Left forelimb (tissue), 1 donor: ENCODE results near the gene ARHGEF17.

Source experiments
- DNase-seq: peaks from one replicate; pipeline ENCODE4 v3.0.0-alpha.2; 2018; ENCODE audit warnings: low spot score

The ARHGEF17 gene

DNA sequence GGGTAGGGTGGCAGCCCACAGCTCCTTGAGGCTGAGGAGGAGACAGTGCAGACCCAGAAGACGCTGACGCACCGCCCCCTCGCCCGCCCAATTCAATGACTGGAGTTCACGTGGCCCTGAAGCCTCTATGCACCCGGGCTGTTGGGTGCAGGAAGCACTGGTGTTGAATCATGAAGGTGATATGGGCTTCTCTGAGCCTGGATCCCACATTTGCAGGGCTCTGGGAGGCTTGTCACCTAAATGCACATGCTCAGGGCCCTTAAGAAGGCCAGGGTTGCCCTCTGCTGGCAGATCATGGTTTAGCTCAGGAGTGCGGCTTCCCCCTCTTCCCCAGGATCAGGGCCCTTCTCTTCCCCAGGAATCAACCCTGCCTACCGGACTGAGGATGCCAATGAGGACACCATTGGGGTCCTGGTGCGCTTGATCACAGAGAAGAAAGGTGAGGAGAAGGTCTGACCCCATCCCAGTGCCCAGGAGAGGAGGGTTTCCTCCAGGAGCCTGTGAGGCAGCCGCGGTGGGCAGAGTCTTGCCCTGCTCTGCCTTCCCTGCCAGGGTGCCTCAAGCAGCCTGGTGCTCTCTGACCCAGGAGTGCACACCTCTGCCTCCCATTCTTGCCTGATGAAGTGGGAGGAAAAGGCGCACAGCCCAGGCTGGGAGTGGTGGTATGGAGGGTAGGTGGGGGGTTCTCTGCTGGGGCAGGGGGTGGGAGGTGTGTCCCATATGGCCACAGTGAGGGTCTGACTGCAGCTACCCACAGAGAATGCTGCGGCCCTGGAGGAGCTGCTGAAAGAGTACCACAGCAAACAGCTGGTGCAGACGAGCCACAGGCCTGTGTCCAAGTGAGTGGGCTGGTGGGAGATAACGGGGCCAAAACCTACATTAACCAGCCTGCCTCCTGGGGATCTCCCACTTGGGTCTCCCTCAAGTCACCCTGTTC is 85.7 kb downstream of the ARHGEF17 start:
- DNase-seq = peak; percentile 82

DNA sequence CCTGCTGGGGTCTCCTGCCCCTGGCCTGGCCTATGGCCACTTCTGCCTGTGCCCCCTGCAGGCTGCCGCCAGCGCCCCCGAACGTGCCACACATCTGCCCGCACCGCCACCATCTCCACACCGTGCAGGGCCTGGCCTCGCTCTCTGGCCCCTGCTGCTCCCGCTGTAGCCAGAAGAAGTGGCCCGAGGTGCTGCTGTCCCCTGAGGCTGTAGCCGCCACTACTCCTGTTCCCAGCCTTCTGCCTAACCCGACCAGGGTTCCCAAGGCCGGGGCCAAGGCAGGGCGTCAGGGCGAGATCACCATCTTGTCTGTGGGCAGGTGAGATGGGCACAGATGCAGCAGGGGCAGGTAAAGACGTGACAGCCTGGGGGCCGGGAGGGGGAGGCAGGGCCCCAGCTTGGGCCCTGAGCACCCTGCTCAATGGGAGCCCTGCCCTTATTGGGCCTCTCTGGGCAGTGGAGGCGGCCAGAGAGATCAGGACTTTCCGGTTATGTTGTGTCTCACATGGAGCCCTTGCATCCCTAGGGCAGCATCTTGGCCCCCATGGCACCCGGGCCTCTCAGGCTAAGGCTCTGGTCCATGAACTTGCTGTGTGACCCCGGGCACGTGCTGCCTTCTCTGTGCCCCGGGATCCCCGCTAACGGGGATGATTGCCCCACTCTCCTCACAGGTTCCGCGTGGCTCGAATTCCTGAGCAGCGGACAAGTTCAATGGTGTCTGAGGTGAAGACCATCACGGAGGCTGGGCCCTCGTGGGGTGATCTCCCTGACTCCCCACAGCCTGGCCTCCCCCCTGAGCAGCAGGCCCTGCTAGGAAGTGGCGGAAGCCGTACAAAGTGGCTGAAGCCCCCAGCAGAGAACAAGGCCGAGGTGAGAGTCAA is 86.6 kb downstream of the ARHGEF17 start:
- no peak for DNase-seq

DNA sequence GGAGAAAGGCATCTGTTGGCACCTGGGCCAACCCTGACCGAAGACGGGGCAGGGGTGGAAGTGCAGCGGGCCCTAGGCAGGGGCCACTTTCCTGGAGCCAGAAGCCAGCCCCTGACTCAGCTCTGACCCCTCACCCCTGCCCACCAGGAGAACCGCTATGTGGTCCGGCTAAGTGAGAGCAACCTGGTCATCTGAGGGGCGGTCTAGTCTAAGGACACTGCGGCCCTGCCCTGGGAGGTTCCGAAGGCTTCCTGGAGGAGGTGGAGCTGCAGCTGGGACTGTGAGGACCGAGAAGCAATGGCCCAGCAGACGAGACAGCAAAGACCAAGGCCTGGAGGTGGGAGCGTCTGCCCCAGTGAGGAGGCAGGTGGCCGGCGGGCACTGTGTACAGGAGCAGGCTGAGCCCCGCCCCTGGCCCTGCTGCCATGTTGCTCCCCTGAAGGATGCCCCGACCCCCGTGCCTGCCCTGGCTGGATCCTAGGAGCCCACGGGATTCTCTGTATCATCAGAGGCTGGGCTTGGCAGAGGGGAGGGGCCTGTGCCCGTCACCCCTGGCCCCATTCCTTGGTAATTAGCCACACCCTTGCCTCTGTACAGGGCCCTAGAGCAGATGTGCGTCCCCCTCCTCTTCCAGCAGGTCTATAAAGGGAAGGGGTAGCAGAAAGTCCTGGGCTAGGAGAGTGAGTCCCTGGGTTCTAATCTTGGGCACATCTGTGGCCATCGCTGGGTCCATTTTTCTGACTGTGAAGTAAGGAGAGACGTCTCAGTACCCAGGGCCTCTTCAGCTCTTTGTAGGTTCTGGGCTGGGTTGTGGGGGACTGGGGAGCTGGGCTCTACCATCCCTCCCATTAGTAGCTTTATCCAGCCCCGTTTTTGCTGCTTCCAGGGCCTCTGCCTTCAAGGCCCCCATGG is 87.5 kb downstream of the ARHGEF17 start:
- DNase-seq = no peak

DNA sequence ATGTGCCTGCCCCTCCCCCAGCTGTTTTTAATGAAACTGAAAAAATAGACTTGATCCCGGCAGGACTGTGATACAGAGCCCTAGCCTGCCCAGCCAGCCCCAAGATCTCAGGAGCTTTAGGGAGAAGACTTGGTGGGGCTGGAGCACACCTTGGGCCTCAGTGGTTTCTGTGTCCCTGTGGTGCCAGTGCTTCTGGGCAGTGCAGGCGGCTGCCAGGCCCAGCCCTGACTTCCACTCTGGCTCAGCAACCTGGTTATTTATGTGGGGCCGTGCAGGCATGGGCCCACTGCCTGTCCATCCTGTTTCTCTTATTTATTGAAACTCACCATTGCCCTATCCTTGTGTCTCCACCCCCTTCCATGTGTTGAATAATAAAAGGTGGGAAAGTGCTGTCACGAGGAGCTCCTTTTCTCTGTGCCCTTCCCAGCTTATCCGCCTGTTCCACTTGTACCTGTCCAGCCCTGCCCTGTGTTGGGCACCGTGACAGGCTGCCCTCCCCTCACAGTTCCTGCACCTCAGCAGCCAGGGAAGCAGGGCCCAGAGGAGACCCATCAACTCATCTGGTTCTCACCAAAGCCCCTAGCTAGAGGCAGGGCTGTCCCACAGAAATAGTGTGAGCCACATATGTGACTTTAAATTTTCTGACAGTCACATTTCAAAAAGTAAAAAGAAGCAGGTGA is 88.3 kb downstream of the ARHGEF17 start:
- DNase-seq = no peak

DNA sequence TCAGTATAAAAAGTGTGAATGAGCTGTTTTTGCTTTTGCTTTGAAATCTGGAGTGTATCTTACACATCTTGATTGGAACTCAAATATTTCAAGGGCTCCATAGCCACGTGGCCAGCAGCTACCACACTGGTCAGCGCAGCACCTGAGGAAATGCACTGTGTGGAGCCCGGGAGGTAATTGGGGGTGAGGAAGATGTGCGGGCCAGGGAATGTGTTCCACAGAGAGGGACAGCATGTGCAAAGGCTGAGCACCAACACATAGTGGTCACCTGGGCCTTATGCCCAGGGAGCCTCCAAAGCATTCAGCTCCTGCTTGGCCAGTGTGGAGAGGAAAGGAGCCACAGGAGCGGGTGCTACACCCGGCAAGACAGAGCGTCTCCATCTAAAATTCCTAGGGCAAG is 88.9 kb downstream of the ARHGEF17 start:
- DNase-seq = no peak

DNA sequence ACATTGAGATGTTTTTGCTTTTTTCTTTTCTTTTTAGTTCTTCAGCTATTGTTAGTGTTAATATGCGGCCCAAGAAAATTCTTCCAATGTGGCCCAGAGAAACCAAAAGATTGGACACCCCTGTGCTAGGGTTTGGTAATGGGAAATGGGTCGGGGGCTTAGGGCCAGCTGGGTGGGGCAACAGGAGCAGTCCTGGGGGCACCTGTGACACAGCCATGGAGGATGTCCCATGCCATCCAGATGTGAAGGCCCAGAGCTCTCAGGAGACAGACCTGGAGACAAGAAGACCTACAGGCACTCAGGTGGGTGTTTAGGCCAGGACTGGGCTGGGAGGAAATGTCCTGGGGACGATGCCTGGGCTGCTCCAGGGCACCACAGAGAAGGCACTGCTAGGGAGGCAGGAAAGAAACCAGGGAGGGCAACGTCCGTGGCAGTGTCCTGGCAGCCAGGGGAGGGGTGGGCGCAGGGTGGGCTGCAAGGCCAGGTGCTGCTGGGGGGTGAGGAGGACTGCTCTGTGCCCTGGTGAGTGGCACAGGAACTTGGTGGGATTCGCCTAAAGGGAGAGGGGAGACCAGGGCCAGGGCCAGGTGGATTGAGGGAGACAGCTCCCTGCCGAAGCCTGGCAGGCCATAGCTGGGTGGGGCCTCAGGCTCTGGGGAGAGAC is 89.5 kb downstream of the ARHGEF17 start:
- no peak for DNase-seq

DNA sequence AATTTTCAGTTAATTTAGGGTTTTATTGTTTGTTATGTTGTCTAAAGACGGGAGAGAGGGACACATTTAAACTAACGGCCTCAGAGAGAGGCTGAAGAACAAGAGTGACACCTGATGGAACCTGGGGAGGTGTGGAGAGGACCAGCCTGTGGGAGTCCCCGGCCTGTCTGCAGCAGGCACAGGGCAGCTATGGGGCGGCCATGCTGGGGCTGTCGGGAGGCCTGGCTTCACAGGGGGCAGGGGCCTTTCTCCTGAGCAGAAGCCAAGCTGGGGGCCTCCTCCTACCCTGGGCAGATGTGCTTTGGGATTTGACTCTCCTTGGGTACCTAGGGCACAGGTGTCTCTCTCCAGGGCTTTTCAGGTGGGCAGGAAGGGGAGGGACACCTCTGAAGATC is 90.1 kb downstream of the ARHGEF17 start:
- no peak for DNase-seq

DNA sequence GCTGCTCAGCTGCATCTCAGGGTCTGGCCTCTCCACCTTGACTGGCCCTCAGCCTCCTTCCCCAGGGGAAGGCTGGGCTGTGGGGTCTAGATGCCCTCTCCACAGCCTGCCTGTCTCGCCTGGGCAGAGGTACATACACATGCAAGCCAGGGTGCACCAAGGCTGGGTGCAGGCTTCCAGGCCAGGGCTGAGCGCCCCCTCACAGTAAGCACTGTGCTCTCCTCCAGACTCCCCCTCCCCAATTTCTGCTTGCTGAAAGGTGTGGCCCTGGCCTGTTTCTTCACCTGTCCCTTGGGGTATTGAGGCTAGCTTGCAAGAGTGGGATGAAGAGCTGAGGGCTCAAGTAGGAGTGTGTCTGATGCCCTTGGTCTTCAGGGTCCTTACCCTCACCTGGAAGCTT is 90.6 kb downstream of the ARHGEF17 start:
- DNase-seq = no peak

DNA sequence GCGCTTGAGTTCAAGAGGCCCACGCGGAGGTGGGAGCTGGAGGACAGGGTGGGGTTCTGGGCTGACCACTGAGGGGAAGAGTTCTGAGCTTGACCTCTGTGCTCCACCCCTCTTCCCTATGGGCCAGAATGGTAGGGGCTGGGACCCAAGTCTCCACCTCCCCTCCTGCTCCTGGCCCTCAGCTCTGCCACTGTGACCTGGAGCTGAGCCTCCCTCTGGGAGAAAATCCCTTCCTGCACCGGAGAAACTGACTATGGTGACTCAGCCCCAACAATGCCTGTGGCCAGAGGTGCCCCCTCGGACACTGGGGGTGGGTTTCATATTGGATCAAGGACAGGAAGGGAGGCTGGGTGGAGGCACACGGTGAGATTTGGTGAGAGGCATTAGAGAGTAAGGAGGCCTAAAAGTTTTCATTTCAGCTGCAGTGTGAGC is 91.1 kb downstream of the ARHGEF17 start:
- DNase-seq = no peak

DNA sequence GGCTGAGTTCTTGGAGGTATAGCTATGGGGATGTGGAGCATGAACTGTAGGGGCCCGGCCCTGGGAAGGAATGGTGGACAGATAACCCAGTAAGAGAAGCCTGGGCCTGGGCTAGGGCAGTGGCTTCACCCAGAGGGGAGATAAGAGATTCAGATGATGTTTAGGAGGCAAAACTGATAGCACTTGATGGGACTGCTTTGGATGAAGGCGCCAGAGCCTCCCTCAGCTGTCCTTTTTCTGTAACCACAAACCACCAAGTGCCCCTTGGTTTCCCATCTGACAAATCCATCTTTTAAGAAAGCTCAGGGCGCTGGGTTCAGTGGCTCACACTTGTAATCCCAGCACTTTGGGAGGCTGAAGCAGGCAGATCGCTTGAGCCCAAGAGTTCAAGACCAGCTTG is 91.6 kb downstream of the ARHGEF17 start:
- no peak for DNase-seq

DNA sequence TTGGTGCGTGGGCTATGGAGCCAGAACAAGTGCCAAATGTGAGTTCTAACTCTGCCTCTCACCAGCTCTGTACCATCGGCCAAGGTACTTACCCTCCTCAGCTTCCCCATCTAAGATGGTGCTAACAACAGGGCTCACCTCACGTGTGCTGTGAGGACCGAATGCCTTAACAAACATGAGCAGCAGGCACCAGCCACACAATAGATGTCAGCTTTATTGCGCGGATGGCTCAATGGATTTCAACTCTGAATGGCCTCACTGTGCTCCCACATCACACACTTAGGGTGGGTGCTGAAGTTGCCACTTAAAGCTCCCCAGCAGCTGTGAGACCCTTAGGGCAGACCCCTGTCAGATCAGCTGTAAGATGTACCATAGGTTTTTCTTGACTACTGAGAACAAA is 92.2 kb downstream of the ARHGEF17 start:
- DNase-seq = no peak

DNA sequence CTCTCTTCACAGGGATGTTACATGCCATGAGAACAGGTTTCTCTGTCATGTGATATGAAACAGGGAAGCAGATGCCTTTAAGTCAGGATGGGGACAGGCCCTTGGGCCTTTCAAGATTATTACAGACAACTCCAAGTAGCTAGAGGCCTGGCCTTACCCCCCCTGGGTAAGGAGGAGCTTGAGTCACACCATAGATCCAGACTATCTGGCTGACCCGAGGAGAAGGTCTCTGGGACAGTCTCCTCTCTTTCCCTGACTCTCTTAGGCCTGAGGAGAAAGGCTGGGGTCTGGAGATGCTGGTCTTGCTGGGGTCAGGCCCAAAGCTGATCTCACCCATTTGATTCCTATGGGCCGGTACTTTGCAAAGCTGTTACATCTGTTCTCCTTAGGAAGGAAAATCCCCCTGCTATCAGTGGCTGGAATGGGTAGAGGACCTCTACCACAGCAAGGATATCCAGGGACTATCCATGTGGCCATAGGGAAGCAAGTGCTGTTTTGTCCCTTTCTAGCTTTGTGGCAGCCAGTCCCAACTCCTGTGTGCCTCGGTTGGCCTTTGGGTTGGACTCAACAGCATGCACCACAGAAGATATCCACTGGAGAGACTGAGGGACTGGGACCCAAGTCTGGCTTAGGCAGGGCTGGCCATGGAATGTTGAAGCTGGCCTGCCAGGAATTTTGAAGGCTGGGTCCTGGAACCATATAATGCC is 93.3 kb downstream of the ARHGEF17 start:
- DNase-seq = no peak

DNA sequence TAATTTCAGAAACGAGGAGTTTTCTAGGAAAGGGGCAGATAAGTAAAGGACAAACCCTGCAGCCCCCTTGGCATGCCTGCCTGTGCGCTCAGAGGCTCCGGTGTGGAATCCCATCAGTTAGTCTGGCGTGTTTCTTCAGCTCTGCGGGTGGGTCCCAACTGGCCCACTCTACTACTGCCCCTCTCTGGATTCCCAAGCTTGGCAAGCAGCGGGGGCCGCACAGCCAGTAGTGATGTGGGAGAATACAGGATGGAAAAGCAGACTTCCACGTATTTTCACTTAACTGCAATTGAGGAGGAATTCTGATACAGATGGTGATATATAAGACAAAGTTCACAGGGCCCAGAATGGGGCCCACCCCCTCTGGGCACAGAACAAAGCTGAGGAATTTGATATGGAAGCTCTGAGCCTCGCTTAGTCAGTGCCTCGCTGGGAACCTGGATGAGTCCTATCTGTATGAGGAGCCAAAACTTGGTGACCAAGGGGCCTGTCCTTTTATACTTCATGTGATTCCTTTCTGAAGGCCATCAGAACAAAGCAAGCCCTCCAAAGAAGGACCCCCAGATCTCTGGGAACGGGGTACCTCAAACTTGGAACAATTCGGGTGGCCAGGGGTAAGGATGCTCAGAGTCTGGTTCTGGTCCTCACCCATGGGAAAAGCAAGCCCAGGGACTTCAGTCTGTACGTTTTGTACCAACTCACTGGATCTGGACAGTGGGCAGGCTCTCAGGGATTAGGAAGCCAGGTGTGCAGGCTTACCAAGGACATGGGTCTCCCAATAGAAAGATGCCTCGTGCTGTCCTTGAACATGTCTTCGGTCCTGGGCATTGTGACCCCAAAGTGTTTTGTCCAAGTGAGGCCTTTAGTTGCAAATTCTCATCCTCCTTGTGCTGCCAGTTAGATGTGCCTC is 94.1 kb downstream of the ARHGEF17 start:
- DNase-seq = no peak

DNA sequence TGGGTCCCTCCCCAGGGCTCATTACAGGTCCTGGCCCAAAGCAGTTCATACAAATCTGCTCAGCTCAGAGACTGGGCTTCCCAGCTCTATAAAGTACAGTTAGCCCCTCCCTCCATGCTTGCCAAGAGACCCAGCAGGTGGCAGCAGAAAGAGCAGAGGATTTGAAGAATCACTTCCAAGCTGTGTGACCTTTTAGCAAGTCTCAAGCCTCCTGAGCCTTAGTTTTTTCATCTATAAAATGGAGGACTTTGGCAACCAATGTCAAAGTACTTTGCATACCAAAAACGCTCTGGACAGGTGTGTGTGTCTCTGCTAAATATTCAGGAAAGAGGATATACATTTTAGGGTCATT is 94.7 kb downstream of the ARHGEF17 start:
- DNase-seq = no peak

DNA sequence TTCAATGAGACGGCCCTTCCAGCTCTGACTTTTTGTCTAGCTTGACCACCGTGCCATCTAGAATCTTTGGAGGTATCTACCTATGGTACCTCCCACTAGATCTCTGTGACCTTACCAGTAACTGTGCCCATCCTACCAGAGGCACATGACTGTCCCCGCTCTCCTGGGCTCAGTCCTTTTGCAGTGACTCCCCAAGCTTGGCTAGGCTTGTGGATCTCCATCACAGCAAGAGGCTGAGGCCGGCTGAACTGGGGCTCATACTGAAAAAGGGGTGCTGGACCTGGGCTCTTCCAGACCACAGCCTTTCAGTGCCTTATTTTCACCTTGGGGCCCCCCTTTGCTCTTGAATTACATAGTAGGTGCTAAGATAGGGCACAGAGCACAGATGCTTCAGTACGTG is 95.5 kb downstream of the ARHGEF17 start:
- DNase-seq = no peak

DNA sequence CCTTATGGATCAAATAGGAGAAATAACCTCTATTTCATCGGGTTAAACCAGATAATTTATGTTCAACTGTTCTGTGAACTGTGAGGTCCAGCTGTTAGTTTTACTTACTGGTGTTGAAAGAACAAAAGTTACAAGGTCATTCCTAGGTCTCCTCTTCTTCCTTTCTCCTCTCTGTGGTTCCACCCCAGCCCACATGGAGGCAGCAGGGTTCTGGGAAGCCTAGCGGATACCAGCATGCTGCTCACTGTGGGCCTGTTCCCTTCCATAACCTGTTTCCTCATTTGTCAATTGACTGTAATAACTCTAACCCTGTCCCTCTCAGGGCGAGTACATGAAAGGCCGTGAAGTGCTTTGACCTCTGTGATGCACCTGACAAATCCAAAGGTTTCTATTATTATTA is 96.0 kb downstream of the ARHGEF17 start:
- DNase-seq = no peak

DNA sequence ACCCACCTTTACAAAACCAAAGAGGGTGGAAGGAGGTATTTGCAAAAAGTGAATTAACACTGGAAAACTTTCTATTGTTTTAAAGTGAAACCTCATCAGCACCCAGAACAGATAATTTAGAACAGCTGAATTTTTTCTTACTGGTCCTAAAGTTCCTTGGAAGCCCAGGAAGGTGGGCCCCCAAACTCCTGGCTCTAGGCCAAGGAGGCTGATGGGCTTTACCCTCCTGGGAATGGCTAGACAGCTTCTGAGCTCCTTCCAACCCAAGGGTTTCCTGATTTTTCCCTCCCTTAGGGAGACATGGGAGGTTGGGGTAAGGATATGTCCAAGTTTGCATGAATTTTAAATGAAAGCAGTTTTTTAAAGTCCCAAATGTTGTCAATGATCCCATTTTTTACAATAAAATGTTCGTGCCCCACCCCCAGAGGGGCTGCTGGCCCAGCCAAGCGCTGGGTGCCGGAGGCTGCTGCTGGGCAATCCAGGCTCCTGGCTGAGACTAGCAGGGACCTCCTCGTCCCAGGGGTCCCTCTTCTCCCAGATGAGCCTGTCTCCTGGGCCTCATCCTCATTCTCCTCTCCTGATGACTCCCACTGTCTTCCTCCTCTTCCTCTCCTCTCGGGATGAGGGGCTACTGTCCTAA is 96.5 kb downstream of the ARHGEF17 start:
- no peak for DNase-seq

DNA sequence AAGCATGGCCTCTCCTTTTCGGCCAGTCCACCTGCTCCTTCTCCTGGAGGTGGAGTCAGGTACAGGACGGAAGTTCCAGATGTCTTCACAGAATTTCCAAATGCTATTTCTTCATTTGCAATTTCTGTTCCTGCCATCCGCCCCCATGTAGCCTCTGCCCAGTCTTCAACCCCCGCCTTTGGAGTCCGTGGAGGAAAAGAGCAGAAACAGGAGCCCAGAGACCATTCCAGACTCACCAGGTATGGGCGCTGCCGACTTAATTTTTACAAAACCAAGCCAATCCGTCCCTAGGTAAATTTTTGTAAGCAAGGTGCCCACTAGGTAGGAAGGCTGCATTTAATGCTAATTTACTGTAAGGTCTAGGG is 97.1 kb downstream of the ARHGEF17 start:
- DNase-seq = no peak

DNA sequence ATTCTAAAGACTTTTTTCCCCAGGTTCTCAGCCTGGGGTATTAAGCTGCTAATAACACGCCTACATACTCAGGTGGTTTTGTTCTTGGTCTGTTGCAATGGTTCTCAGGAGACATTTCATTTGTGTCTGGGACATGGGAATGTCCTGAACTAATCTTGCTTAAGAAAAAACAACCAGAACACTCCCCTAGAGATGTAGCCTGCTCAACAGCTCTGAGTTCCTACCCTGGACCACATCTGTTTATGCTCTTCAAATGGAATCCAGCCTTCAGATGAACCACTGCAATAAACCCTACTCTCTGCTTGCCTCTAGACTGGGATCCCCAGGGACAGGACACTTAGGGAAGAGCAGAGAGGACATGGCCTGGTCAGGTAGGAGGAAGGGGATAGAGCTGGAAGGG is 98.1 kb downstream of the ARHGEF17 start:
- no peak for DNase-seq
